MM.1S (cell line): ENCODE results near the gene CFAP107.
"Not testable (repeated sequence)": the region's sequence is repeated elsewhere in the genome, so short reads cannot be mapped to it uniquely, and the experiment has no call there.

Source experiments
- EZH2 ChIP-seq: fragments of 300-600 bp; sonication (generic); optimal IDR thresholded peaks from 2 replicates; pipeline ENCODE3; 2017; ENCODE audit warnings: low read depth, mild to moderate bottlenecking, antibody characterized with exemption, low read length, mixed read lengths
- EZH2phosphoT487 ChIP-seq: fragments of 300-600 bp; sonication (generic); IDR thresholded peaks from 2 replicates; pipeline ENCODE4 v1.6.1; 2018; ENCODE audit warnings: antibody characterized with exemption, low read length
- TF ChIP-seq, protein P1 (sequence below): fragments of 300-600 bp; sonication (generic); IDR thresholded peaks from 2 replicates; pipeline ENCODE4 v1.5.1; 2016; ENCODE audit warnings: antibody characterized with exemption, low read length, mixed read lengths

DNA sequence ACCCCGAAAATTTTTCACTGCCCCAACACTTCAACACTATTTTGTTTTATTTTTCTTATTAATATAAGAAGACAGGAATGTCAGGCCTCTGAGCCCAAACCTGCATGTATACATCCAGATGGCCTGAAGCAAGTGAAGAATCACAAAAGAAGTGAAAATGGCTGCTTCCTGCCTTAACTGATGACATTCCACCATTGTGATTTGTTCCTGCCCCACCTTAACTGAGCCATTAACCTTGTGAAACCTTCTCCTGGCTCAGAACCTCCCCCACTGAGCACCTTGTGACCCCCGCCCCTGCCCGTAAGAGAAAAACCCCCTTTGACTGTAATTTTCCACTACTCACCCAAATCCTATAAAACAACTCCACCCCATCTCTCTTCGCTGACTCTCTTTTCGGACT lies 32.3 kb upstream of the CFAP107 start:
- TF ChIP-seq, protein P1, sequence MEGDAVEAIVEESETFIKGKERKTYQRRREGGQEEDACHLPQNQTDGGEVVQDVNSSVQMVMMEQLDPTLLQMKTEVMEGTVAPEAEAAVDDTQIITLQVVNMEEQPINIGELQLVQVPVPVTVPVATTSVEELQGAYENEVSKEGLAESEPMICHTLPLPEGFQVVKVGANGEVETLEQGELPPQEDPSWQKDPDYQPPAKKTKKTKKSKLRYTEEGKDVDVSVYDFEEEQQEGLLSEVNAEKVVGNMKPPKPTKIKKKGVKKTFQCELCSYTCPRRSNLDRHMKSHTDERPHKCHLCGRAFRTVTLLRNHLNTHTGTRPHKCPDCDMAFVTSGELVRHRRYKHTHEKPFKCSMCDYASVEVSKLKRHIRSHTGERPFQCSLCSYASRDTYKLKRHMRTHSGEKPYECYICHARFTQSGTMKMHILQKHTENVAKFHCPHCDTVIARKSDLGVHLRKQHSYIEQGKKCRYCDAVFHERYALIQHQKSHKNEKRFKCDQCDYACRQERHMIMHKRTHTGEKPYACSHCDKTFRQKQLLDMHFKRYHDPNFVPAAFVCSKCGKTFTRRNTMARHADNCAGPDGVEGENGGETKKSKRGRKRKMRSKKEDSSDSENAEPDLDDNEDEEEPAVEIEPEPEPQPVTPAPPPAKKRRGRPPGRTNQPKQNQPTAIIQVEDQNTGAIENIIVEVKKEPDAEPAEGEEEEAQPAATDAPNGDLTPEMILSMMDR, result not testable (repeated sequence)
- TF ChIP-seq EZH2phosphoT487, EZH2: not testable (repeated sequence)
